22Rv1 (cell line): ENCODE measurements around the gene TF.

Experiments
- H3K27ac ChIP-seq: fragments of 450-650 bp; 2 replicates; pipeline ENCODE4 v1.5.1; 2017
- ZFX ChIP-seq: fragments of 450-650 bp; IDR thresholded peaks from 2 replicates; pipeline ENCODE4 v1.6.1; 2017; ENCODE audit warnings: antibody characterized with exemption, borderline replicate concordance
- TF ChIP-seq, protein P1 (sequence below): fragments of 450-650 bp; IDR thresholded peaks from 2 replicates; pipeline ENCODE4 v1.5.1; 2017; ENCODE audit warnings: mild to moderate bottlenecking

TF gene

DNA sequence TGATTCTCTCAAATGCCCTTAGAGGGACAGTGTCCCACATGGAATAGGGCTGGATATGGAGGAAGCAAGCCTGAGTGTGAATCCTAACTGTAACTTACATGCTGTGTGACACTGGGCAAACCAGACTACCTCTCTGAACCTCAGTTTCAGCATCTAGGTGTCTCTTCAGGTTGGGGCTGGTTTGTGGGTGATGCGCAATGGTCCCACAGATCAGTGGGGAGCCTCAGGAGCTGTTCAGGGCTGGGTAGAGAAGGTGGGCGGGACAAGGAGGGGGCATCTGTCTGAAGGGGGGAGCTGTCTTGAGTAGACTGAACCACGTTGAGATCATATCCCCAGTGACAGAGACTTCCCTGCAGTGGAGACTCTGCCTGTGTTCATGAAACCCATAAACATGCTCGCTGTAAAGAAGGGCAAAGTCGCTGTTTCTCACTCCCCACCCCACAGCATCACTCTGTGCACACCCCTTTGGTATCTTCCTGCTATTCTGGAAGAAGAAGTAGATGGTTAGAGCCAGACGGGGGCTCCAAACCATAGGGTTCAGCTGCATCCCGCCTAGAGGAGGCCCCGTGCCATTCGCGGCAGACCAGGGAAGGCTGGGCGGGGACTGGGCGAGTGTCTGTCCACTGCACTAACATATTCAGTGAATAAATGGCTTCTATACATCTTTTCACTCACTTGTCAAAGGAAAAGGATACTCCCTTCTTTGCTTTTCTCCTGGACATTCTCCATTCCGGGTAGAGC is 87.9 kb downstream of the TF start:
- TF ChIP-seq, protein P1, sequence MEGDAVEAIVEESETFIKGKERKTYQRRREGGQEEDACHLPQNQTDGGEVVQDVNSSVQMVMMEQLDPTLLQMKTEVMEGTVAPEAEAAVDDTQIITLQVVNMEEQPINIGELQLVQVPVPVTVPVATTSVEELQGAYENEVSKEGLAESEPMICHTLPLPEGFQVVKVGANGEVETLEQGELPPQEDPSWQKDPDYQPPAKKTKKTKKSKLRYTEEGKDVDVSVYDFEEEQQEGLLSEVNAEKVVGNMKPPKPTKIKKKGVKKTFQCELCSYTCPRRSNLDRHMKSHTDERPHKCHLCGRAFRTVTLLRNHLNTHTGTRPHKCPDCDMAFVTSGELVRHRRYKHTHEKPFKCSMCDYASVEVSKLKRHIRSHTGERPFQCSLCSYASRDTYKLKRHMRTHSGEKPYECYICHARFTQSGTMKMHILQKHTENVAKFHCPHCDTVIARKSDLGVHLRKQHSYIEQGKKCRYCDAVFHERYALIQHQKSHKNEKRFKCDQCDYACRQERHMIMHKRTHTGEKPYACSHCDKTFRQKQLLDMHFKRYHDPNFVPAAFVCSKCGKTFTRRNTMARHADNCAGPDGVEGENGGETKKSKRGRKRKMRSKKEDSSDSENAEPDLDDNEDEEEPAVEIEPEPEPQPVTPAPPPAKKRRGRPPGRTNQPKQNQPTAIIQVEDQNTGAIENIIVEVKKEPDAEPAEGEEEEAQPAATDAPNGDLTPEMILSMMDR: no peak
- no peak for TF ChIP-seq ZFX
- no peak overlapping the region for H3K27ac ChIP-seq

DNA sequence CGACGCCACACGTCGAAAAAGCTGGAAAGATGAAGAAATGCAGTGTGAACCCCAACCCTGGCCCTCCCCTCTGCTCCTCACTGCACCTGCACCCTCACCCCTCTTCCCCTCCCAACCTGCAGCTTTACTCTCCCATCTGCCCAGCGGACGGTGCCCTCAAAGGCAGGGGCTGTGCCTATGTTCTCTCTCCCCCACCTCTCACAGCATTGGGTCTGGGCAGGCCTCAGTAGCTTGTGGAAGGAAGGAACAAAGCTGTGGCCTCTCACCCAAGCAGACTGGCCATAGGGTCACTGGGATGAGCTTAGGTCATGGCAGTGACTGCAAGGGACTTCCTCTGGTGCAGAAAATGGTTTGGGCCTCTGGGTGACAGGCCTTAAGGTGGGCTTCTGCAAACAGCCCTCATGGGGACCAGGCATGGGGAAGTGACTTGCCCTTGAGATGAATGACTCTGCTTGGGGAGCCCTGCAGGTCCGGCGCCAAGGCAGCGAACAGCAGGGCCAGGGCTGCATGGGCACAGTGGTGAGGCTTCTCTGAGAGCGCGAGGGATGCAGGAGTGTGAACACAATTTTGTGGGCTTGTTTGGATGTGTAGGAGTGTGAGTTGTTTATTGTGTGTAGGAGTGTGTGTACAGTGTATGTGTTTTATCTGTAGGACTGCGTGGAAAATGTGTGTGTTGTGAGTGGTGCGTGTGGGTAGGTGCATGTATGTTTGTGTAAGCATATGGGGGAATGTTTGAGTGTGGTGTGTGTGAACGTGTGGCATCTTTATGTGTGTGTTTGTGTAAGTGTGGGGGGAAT is 88.6 kb downstream of the TF start:
- no peak for TF ChIP-seq ZFX
- TF ChIP-seq, protein P1: no peak
- H3K27ac ChIP-seq: no peak overlapping the region

DNA sequence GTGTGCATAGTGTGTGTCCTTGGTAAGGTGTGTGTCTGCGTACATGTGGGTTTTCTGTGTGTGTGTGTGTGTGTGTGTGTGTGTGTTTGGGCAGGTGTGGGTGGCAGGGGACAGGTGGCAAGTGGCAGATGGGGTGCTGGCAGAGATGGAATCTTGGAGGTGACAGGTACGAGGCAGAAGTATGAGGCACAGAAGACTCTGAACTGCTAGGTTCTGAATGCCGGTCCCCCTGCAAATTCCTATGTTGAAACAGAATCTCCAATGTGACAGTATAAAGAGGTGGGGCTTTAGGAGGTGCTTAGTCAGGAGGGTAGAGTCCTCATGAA is 89.2 kb downstream of the TF start:
- H3K27ac ChIP-seq: no peak overlapping the region
- TF ChIP-seq ZFX: no peak
- TF ChIP-seq, protein P1: no peak

DNA sequence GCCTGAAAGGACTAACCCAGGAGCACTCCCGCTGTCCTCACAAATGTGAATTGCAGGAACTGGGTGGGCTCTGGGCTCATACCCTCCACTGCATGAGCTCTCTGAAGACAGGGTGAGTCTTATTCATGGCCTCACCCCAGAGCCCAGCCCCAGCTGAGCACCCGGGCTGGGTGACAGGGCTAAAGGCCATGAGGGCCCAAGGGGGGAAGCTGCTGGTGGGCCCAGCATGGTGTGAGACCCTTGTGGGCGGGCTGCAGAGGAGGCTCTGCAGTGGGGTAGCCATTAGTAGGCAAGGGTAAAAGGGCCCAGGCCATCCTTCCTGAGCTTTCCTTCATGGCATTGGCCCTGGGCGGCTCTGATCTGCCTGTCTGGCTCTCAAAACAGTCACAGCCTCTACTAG is 89.8 kb downstream of the TF start:
- TF ChIP-seq, protein P1: no peak
- TF ChIP-seq ZFX: no peak
- no peak overlapping the region for H3K27ac ChIP-seq

DNA sequence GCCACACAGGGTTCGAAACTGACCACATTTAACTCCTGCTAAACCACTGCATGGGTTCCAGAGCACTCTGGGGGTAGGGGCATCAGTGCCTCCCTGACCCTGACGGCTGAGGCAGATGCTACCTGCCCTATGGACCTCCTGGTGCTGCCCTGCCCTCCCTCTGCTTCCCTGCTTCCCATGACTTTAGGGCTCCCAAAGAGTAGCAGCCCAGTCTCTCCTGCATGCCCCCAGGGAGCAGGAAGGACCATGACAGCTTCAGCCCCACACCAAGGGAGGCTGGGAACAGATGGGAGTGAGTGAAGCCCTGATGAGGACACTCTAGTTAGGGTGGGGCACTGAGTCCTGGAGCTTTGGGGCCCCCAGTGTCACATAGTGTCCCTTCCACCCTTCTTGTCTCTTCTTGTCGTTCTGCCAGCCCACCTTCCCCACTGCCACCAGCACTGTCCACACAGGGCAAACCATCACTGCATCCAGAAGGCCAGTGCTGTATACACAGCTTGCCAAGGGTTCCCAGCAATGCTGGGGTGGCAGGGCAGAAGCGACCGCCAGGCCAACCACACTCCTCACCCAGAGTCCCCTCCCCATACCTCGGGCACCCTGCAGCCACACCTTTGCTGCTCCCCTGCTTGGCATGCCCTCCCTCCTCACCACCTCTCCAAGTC is 90.4 kb downstream of the TF start:
- H3K27ac ChIP-seq: no peak overlapping the region
- TF ChIP-seq, protein P1: no peak
- no peak for TF ChIP-seq ZFX

DNA sequence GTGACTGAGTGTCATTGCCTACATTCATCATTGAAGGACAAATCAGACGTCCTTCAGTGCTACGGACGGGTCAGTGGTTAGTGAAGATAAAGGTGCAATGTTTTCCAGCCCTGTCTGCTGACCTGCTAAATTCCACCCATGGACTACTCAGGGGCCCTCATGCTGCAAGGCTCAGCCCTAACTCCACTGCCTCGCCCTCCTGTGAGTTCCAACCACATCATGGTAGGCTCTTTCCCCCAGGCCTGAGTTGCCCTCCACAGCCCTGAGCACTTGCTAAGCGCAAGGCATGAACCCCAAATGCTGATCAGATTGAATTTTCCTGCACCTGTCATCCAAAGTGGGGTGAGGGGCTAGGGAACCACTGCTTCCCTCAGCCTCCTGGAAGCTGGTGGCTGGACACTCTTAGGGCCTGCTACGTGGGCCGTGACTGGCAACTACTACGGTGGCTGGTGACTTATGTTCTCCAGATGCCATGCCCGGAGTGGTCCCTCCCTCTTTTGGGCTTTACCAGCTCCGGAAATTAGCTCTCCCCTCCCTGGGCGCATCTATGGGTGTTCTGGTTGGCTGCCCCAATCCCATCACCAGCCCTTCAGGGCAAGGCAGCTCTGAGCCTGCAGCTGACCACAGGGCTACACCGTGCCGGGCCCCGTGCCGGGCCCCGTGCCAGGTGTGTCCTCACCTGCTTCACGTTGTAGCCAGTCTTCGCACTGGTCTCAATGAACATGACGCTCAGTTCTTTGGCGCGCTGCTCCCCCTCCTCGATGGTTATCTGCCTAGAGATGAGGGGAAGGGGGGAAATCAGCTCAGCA is 91.5 kb downstream of the TF start:
- H3K27ac ChIP-seq: no peak overlapping the region
- TF ChIP-seq, protein P1: no peak
- TF ChIP-seq ZFX: no peak
